ENCODE measurements around the gene EWSR1. TPM values are rescaled to one million over a fixed set of nuclear protein-coding genes. Genes with fewer than 3 reads are reported as not detected.
A peak's percentile ranks its signal among the peaks of the same experiment; 100 is the strongest.

The EWSR1 gene
- total and polyA plus RNA-seq, 7 donors: 78.5 to 230 (median 152) TPM

GRCh38 chr22:29308791-29309262 lies 40.8 kb downstream of the EWSR1 start:
- Histone ChIP-seq H3K27me3 (ENCODE audit: insufficient read depth in 3 of 3, low read length in 2 of 3) (peaks cover 0 to 12% (median 3%) of the 10 kb centered on the region in 3 donors), H3K4me3 (peak overlapping the region; percentile 92), H3K27ac (peak overlapping the region; percentile 81), H3K36me3 (ENCODE audit: insufficient read depth in 1 of 2, low read depth in 1 of 2) (no peaks in the 10 kb centered on the region), H3K9me3 (no peaks in the 10 kb centered on the region), H3K4me1 (peaks cover 27% of the 10 kb centered on the region)
- 55 to 60% (median 55%) methylated on average over 12 to 13 of the region's 13 CpGs for WGBS, 3 donors
- TF ChIP-seq CTCF (IDR thresholded peaks at IDR 0.05): no peak
- no peak for DNase-seq
- intact Hi-C loops (cut with DNase I): loop anchor here in 1 of 2 donors (5.0 kb wide), 1 partner anchor 42 kb away; the partner anchor contains the start of genes EWSR1 and RHBDD3
- no peak for ATAC-seq

DNA sequence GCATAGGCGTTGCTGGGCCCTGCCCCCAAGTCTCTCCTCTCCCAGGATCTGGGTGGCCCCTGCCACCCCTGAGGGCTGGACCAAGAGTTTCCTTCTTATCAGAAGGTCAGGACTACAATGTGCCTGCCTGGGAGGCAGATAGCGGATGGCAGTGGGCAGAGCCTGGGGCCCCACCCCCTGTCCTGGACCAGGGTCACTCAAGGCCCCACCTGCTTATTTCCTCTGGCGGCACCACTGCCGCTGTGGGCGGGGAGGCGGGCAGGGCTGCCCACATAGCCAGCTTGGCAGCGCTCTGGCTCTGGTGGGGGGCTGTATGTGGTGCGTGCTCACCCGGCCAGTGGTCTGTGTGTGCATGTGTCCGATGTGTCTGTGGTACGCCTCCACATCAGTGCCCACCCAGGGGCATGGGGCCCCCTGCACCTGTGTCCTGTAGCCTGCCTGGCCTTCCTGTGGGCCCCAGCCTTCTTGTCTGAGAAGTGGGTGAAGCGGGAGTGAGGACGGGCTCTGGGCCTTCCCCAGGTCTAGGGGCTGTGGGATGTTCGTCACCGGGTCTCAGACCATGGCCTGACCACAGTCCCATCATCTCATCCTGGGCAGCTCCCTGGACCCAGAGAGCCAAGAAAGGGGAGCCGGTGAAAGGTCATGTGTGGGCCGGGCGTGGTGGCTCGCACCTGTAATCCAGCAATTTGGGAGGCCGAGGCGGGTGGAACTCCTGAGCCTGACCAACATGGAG lies 41.4 kb downstream of the EWSR1 start:
- intact Hi-C loops (cut with DNase I): loop anchor here in 1 of 2 donors (5.0 kb wide), 1 partner anchor 42 kb away; the partner anchor contains the start of genes EWSR1 and RHBDD3
- 61 to 72% (median 70%) methylated on average over 21 of the region's 21 CpGs for WGBS, 3 donors
- H3K9me3 ChIP-seq: no peaks in the 10 kb centered on the region
- H3K4me3 ChIP-seq: peak overlapping the region; percentile 92
- H3K4me1 ChIP-seq: peaks cover 34% of the 10 kb centered on the region
- H3K27ac ChIP-seq: peak overlapping the region; percentile 81
- TF ChIP-seq CTCF (IDR thresholded peaks at IDR 0.05): no peak
- DNase-seq (no peak), ATAC-seq (no peak)
- H3K36me3 ChIP-seq (ENCODE audit: insufficient read depth in 1 of 2, low read depth in 1 of 2): no peaks in the 10 kb centered on the region
- peaks cover 0 to 18% (median 9%) of the 10 kb centered on the region in 3 donors for H3K27me3 ChIP-seq (ENCODE audit: insufficient read depth in 3 of 3, low read length in 2 of 3)

- H3K4me1 ChIP-seq: peaks cover 37% of the 10 kb centered on the region
- intact Hi-C loops (cut with DNase I): no loop called here
- no peaks in the 10 kb centered on the region for H3K9me3 ChIP-seq
- TF ChIP-seq CTCF (IDR thresholded peaks at IDR 0.05): no peak
- DNase-seq (no peak), ATAC-seq (no peak)
- 61 to 69% (median 66%) methylated on average over 25 to 28 of the region's 28 CpGs for WGBS, 3 donors
- peaks cover 0 to 26% (median 15%) of the 10 kb centered on the region in 3 donors for H3K27me3 ChIP-seq (ENCODE audit: insufficient read depth in 3 of 3, low read length in 2 of 3)
- H3K4me3 ChIP-seq: no peak overlapping the region
- H3K36me3 ChIP-seq (ENCODE audit: insufficient read depth in 1 of 2, low read depth in 1 of 2): no peaks in the 10 kb centered on the region
- peak overlapping the region; percentile 60 for H3K27ac ChIP-seq
Measured at GRCh38 chr22:29310065-29310862, 42.2 kb downstream of the EWSR1 start.

GRCh38 chr22:29310863-29311339 lies 42.8 kb downstream of the EWSR1 start:
- ATAC-seq (peak; percentile 16 to 40 (median 25)), DNase-seq (peak; percentile 95 to 97)
- no peak for TF ChIP-seq CTCF (IDR thresholded peaks at IDR 0.05)
- Histone ChIP-seq H3K36me3 (ENCODE audit: insufficient read depth in 1 of 2, low read depth in 1 of 2) (no peaks in the 10 kb centered on the region), H3K9me3 (no peaks in the 10 kb centered on the region), H3K27me3 (ENCODE audit: insufficient read depth in 3 of 3, low read length in 2 of 3) (peaks cover 0 to 27% (median 15%) of the 10 kb centered on the region in 3 donors), H3K4me3 (peak overlapping the region; percentile 48), H3K27ac (peak overlapping the region; percentile 60), H3K4me1 (peaks cover 37% of the 10 kb centered on the region)
- intact Hi-C loops (cut with DNase I): no loop called here
- WGBS, 3 donors: 30 to 37% (median 34%) methylated on average over 17 to 18 of the region's 18 CpGs

All from psoas muscle (tissue), 8 donors.